GM21619 (cell line): ENCODE data around the gene ZMAT1.
A peak's percentile ranks its signal among the peaks of the same experiment; 100 is the strongest.
"Not testable (repeated sequence)": the region's sequence is repeated elsewhere in the genome, so short reads cannot be mapped to it uniquely, and the experiment has no call there.

ENCODE experiments used
- ATAC-seq: cut with Tn5 transposase; IDR thresholded peaks from one replicate; pipeline ENCODE4 v1.9.1; 2021; ENCODE audit not compliant: unreplicated experiment

ZMAT1 gene

DNA sequence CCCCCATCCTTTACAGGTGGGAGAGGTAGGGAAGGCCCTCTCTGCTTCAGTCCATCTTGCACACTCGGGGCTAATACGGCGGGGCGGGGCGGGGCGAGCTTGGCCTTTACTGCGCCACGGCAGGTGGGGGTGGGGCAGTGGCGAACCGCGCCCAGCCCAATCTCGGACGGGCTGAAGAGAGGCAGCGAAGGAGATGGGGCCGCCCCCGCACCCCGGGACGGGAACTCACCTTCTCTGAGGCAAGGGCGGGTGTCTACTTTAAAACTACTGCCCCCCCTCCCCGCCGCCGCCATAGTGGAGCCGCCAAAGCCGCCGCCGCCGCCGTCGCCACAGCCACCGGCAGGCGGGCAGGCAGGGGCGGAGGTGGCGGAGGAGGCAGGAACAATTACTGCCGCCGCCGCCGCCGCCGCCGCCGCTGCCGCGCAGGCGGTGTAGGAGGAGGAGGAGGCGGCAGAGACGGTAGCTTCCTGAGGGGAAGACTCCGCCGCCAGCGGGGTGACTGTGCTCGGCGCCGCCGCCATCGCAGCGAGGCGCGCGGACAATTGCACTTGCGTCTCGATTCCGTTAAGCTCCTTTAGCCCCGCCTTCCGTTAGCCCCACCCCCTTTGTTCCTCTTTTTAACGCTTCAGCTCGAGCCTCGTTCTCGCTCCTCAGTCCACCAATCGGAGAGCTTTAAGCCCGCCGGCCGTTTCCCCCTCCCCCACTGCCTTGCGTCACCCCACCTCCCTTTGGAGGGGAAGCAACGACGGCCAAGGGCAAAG lies at the start of gene ZMAT1:
TSS of gene ZMAT1 (minus strand) at position 540 of the 761 bp plus-strand sequence. CDS start at position 521, 19 bp downstream.
- peak; percentile 90 for ATAC-seq

DNA sequence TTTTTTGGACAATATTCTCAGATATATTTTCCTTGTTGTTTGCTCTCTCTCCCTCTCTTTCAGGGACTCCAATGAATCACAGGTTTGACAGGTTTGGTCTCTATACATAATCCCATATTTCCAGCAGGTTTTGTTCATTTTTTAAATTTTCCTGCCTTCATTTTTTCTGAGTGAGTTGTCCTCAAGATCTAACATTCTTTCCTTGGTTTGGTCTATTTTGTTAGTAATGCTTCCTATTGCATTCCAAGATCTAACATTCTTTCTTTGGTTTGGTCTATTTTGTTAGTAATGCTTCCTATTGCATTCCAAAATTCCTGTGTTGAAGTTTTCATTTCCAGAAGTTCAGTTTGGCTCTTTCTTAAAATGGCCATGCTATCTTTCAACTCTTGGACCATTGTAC lies 45.3 kb upstream of the ZMAT1 start:
- ATAC-seq, result no peak

DNA sequence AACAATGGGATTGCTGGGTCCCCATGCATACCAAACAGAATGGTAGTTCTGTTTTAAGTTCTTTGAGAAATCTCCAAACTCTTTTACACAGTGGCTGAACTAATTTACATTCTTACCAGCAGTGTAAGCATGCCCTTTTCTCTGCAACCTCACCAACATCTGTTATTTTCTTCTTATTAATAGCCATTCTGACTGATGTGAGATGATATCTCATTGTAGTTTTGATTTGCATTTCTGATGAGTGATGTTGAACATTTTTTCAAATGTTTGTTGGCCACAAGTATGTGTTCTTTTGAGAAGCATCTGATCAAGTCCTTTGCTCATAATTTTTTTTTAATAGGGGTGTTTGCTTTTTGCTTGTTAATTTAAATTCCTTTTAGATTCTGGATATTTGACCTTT lies 41.2 kb upstream of the ZMAT1 start:
- ATAC-seq, result no peak

- not testable (repeated sequence) for ATAC-seq
Observed at GRCh38 chrX:101964923-101965539, 33.2 kb upstream of the ZMAT1 start.

DNA sequence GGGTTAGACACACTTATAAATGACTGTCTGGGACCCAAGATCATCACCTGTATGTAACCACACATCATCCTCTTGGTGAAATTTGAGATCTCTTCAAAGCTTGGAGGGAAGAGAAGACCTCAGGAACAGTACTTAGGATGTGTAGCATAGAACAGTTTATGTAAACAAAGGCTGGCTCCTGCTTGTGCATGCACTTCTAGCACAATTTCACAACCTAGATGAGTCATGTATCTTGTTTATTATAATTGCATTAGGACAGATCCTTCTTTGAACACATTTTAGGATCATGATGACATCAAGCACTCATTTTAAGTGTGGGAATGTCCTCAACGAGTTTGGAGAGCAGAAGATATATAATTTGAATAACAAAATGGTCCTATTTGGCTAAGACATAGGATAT lies 26.3 kb upstream of the ZMAT1 start:
- ATAC-seq, result no peak

DNA sequence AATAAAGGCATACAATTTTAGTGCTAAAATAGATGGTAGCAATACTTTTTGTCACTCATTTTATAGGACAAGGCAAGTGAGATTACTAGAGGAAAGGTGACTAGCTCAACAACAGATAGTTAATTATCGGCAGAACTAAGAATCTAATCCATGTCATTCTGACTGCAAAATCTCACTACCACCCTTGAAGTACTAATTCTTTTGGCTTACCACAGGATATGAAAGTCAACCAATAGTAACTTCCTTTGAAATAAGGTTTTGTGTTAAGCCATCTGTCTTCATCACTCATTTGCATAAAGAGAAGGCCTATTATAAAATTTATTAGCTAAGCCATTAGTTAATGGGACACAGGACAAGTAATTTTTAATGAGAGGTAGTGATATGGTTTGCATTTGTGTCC lies 25.3 kb upstream of the ZMAT1 start:
- no peak for ATAC-seq

DNA sequence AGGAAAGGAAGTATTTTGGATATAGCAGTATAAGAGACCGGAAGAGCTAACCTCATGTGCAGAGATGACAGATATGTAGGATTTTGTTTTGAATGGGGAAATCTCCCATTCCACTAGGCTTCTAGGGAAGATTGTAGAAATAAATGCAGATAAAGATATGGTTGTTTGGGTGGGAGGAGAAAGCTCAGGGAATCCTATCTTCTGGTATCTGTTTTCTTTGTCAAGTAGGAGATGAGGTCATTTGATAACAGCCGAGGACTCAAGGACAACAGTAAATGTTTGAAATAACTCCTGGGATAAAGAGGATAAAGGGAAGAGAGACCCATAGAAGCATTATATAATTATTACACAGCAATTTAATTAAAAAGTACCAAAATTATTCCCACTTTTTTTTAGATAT lies 24.7 kb upstream of the ZMAT1 start:
- ATAC-seq, result no peak

DNA sequence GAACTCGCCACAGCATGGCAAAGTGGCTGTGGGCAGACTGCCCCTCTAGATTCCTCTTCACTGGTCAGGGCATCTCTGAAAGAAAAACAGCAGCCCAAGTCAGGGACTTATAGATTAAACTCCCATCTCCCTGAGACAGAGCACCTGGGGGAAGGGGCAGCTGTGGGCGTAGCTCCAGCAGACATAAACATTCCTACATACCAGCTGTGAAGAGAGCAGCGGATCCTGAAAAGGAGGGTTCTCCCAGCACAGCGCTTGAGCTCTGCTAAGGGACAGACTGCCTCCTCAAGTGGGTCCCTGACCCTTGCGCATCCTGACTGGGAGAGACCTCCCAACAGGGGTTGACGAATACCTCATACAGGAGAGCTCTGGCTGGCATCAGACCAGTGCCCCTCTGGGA lies 18.8 kb upstream of the ZMAT1 start:
- no peak for ATAC-seq

DNA sequence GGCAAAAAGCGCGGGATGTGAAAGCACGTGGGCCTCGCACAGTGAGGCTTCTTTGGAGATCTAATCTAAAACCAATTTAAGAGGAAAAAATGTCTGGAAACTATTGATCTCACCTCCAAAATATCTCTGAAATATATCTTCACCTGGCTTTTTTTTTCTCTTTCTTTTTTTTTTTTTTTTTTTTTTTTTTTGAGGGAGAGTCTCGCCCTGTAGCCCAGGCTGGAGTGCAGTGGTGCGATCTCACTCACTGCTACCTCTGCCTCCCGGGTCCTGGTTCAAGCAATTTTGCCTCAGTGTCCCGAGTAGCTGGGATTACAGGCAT lies 383 bp upstream of the ZMAT1 start:
- ATAC-seq, result no peak

DNA sequence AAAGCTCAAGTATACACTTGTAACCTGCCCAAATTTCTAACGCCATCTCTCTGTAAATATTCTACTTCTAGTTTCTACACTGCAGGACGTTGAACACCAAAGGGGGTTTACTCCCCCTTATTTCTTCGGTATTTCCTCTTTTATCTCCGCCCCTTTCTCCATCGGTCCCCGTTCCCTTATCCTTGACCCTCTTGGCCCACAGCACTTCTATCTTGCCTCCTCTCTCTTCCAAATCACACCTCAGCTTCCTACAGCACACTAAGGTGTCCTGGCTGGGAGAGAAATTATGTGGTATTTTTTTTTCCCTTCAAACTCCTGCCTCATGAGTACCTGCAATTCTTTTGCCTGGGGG lies 715 bp downstream of the ZMAT1 start:
- peak; percentile 23 for ATAC-seq

- ATAC-seq, result no peak
Observed at GRCh38 chrX:101925733-101926132, 6.1 kb downstream of the ZMAT1 start.

GRCh38 chrX:101918751-101919150 lies 13.1 kb downstream of the ZMAT1 start:
- ATAC-seq, result no peak

- no peak for ATAC-seq
Observed at GRCh38 chrX:101906136-101906796, 25.6 kb downstream of the ZMAT1 start.

DNA sequence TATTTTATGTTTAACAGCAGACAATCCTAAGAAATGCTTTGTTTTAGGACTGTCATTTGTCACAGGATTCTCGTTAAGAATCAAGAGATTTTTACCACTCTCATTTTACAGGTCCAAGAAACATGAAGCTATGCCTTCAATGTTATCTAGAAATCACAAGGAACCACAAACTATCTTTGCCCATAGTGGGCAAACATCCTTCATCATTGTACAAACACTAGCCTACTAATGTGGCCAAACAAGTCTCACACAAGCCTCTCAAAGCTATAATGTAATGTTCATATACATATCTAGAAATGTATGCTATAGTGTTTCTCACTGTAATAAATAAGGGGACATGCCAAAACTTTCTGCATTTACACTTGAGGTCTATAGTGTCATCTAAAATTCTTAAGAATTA lies 26.8 kb downstream of the ZMAT1 start:
- no peak for ATAC-seq
